Karpas-422 (cell line): Measurements from ENCODE around the gene WDR45B. TPM values are rescaled to one million over a fixed set of nuclear protein-coding genes. Genes with fewer than 3 reads are reported as not detected.

Experiments
- DNase-seq: peaks from one replicate; pipeline ENCODE4 v3.0.0-alpha.2; 2015
- H2AFZ ChIP-seq: fragments of 200-600 bp; sonication (generic); 2 replicates; pipeline ENCODE4 v1.6.1; 2014; ENCODE audit warnings: antibody characterized with exemption, low read length, mixed read lengths
- H3K27ac ChIP-seq: fragments of 200-600 bp; sonication (generic); 2 replicates; pipeline ENCODE4 v1.5.1; 2014; ENCODE audit warnings: mild to moderate bottlenecking, low read length, moderate library complexity
- H3K27me3 ChIP-seq: fragments of 200-600 bp; sonication (generic); 2 replicates; pipeline ENCODE4 v1.6.1; 2014; ENCODE audit warnings: low read length, mixed read lengths
- H3K36me3 ChIP-seq: fragments of 200-600 bp; sonication (generic); 2 replicates; pipeline ENCODE4 v1.6.1; 2014; ENCODE audit warnings: low read length, mixed read lengths; ENCODE audit not compliant: insufficient read depth
- H3K4me1 ChIP-seq: fragments of 200-600 bp; sonication (generic); 2 replicates; pipeline ENCODE4 v1.6.1; 2014; ENCODE audit warnings: mild to moderate bottlenecking, low read length, mixed read lengths
- H3K4me2 ChIP-seq: fragments of 200-600 bp; sonication (generic); 2 replicates; pipeline ENCODE4 v1.6.1; 2014; ENCODE audit warnings: low read length, low read depth, mild to moderate bottlenecking; ENCODE audit not compliant: poor library complexity, severe bottlenecking
- H3K4me3 ChIP-seq: fragments of 200-600 bp; sonication (generic); 2 replicates; pipeline ENCODE4 v1.5.1; 2014; ENCODE audit warnings: mild to moderate bottlenecking, antibody characterized with exemption, low read length, mixed read lengths
- H3K79me2 ChIP-seq: fragments of 200-600 bp; sonication (generic); 2 replicates; pipeline ENCODE4 v1.6.1; 2014; ENCODE audit warnings: mild to moderate bottlenecking, low read length, mixed read lengths
- H3K9ac ChIP-seq: fragments of 200-600 bp; sonication (generic); 2 replicates; pipeline ENCODE4 v1.6.0; 2014; ENCODE audit warnings: low read length
- H3K9me2 ChIP-seq: fragments of 200-600 bp; sonication (generic), shearing (Covaris generic); replicated peaks from 2 replicates; pipeline ENCODE4 v1.6.0; 2014; ENCODE audit warnings: mild to moderate bottlenecking, low read length, moderate library complexity; ENCODE audit not compliant: insufficient read depth
- H3K9me3 ChIP-seq: fragments of 300-700, 200-600 bp; sonication (generic); 2 replicates; pipeline ENCODE4 v1.6.1; 2014; ENCODE audit warnings: low read length, mixed read lengths
- H4K20me1 ChIP-seq: fragments of 200-600 bp; sonication (generic); 2 replicates; pipeline ENCODE4 v1.6.1; 2014; ENCODE audit warnings: mild to moderate bottlenecking, antibody characterized with exemption, low read length, low read depth; ENCODE audit not compliant: insufficient read depth
- small RNA-seq: library from RNA; depleted of rRNA; stranded (forward); fragments of <200 nt; gene quantifications from one replicate; pipeline ENCODE3, GENCODE V24; 2014
- total RNA-seq: library from RNA; depleted of rRNA; stranded (reverse); fragments of >200 nt; shearing (Covaris generic); gene quantifications from 2 replicates; pipeline ENCODE4 v1.2.3, GENCODE V29; 2014; ENCODE audit warnings: low replicate concordance; rRNA removed

WDR45B gene
- total RNA-seq, 1 experiment from 2014 or later: 55.8 TPM

GRCh38 chr17:82565551-82565950 is 82.7 kb downstream of the WDR45B start:
- Histone ChIP-seq H3K9me3 (no peaks in the 10 kb centered on the region), H2AFZ (no peak overlapping the region), H3K9me2 (no peaks in the 10 kb centered on the region), H3K4me1 (no peaks in the 10 kb centered on the region), H3K27me3 (no peaks in the 10 kb centered on the region), H3K79me2 (peaks cover 29% of the 10 kb centered on the region), H3K4me2 (no peak overlapping the region), H3K9ac (no peak overlapping the region), H3K36me3 (no peaks in the 10 kb centered on the region), H4K20me1 (peaks cover 11% of the 10 kb centered on the region; the same call in 1 of the 2 replicates), H3K27ac (no peak overlapping the region), H3K4me3 (no peak overlapping the region)
- no peak for DNase-seq

Small RNA genes lying within 50 kb of the gene (small RNA-seq; reads per million reads assigned to genes)
- gene MIR4525: not detected

Other genes starting within 250 kb of the WDR45B start
- gene HEXD, start 230.1 kb downstream of the WDR45B start, total RNA-seq: 21.7 and 55.7 TPM in 2 replicates
- gene OGFOD3, start 229.9 kb downstream of the WDR45B start, total RNA-seq: 14.8 and 17.9 TPM in 2 replicates
- gene CYBC1, start 197.7 kb downstream of the WDR45B start, total RNA-seq: 92.4 and 147 TPM in 2 replicates
- gene NARF, start 189.7 kb downstream of the WDR45B start, total RNA-seq: 43.3 and 53.5 TPM in 2 replicates
- gene FOXK2, start 128.7 kb downstream of the WDR45B start, total RNA-seq: 19.7 and 22.4 TPM in 2 replicates
- gene RAB40B, start 50.3 kb upstream of the WDR45B start, total RNA-seq: 1.7 and 1.8 TPM in 2 replicates
- gene FN3KRP, start 68.3 kb upstream of the WDR45B start, total RNA-seq: 6.2 and 6.6 TPM in 2 replicates
- not detected in 2 replicates for gene FN3K, start 87.2 kb upstream of the WDR45B start, total RNA-seq
- gene TBCD, start 103.6 kb upstream of the WDR45B start, total RNA-seq: 26.2 and 28.7 TPM in 2 replicates
- not detected in 2 replicates for gene ZNF750, start 191.6 kb upstream of the WDR45B start, total RNA-seq